HG02973 (cell line): ENCODE results near the gene AQP3.
"Not testable (repeated sequence)": the region's sequence is repeated elsewhere in the genome, so short reads cannot be mapped to it uniquely, and the experiment has no call there.

Experiments
- ATAC-seq: cut with Tn5 transposase; IDR thresholded peaks from one replicate; pipeline ENCODE4 v1.9.1; 2021; ENCODE audit warnings: moderate library complexity; ENCODE audit not compliant: unreplicated experiment

The AQP3 gene

GRCh38 chr9:33443464-33444154 lies 3.8 kb downstream of the AQP3 start:
- no peak for ATAC-seq

GRCh38 chr9:33443047-33443446 lies 4.3 kb downstream of the AQP3 start:
- no peak for ATAC-seq

GRCh38 chr9:33442125-33442524 lies 5.3 kb downstream of the AQP3 start:
- no peak for ATAC-seq

- ATAC-seq, result no peak
These were observed 6.8 kb downstream of the AQP3 start for GRCh38 chr9:33440609-33441008.

- ATAC-seq, result no peak
These were observed 7.2 kb downstream of the AQP3 start for GRCh38 chr9:33440204-33440603.

GRCh38 chr9:33439731-33440130 lies 7.7 kb downstream of the AQP3 start:
- ATAC-seq, result no peak

- ATAC-seq, result no peak
These were observed 8.3 kb downstream of the AQP3 start for GRCh38 chr9:33438926-33439680.

- ATAC-seq, result no peak
These were observed 9.5 kb downstream of the AQP3 start for GRCh38 chr9:33437898-33438297.

GRCh38 chr9:33437205-33437604 lies 10.2 kb downstream of the AQP3 start:
- ATAC-seq, result no peak

- no peak for ATAC-seq
These were observed 10.9 kb downstream of the AQP3 start for GRCh38 chr9:33436445-33436844.

GRCh38 chr9:33435821-33436277 lies 11.5 kb downstream of the AQP3 start:
- ATAC-seq, result no peak

- ATAC-seq, result no peak
These were observed 12.9 kb downstream of the AQP3 start for GRCh38 chr9:33434317-33435105.

- no peak for ATAC-seq
These were observed 13.5 kb downstream of the AQP3 start for GRCh38 chr9:33433871-33434270.

- no peak for ATAC-seq
These were observed 16.0 kb downstream of the AQP3 start for GRCh38 chr9:33431420-33431819.

- no peak for ATAC-seq
These were observed 16.5 kb downstream of the AQP3 start for GRCh38 chr9:33430942-33431341.

- ATAC-seq, result no peak
These were observed 18.0 kb downstream of the AQP3 start for GRCh38 chr9:33429256-33429985.

GRCh38 chr9:33426843-33427293 lies 20.5 kb downstream of the AQP3 start:
- ATAC-seq, result no peak

GRCh38 chr9:33425128-33425533 lies 22.3 kb downstream of the AQP3 start:
- no peak for ATAC-seq

GRCh38 chr9:33424492-33424891 lies 22.9 kb downstream of the AQP3 start:
- ATAC-seq, result not testable (repeated sequence)

- not testable (repeated sequence) for ATAC-seq
These were observed 23.4 kb downstream of the AQP3 start for GRCh38 chr9:33424043-33424442.
